T-helper 1 cell (primary cell): ENCODE measurements around the gene ASPHD1.
"Not testable (repeated sequence)": the region's sequence is repeated elsewhere in the genome, so short reads cannot be mapped to it uniquely, and the experiment has no call there.

ENCODE experiments used
- DNase-seq, 5 donors: peaks; one replicate each; pipeline ENCODE4 v3.0.0-alpha.2; 2012 to 2020
- total RNA-seq, 4 donors: gene quantifications; one replicate each; lab custom pipeline; 2026; lab: John Stamatoyannopoulos, UW

The ASPHD1 gene, protein sequence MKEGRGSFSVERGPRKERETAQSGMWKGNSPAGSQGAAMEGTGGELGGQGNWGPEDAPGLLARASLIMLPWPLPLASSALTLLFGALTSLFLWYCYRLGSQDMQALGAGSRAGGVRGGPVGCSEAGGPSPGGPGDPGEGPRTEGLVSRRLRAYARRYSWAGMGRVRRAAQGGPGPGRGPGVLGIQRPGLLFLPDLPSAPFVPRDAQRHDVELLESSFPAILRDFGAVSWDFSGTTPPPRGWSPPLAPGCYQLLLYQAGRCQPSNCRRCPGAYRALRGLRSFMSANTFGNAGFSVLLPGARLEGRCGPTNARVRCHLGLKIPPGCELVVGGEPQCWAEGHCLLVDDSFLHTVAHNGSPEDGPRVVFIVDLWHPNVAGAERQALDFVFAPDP
- 0 to 0.30 (median 0) reads per million in 4 donors for total RNA-seq

DNA sequence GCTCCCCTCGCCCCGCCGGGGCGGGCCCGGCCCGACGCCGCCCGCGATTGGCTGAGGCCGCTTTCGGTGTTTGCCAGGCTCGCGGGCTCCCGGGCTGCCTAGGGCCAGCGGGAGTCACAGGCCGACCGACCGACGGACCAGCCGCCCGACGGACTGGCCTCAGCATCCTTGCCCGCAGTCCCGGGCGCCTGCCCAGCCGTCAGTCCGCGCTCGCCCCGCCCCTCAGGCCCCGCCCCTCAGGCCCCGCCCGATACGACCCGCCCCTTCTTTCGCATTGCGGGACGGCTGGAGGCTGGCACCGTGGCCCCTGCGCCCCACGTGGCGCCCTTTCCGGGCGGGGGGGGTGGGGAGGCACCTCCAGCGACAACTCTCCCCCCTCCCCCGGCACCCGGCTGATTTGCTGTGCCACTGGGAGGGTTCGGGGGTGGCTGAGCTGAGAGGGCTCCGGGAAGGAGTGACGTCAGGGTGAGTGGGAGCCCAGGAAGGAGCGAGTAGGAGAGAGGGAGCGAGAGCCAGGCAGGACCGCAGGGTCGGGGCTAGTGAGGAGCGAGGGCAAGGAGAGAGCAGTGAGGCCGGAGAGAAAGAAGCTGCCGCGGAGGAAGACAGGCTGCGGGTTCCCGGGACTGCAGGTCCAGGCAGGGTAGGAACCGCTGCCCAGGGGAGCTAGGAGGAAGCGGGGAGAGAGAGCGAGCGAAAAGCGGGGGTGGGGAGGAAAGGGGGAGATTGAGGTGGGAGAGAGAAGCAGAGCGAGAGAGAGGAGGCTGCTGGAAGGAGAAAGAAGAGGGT is at the start of gene ASPHD1:
TSS of gene ASPHD1 (plus strand) at position 387 of the 786 bp plus-strand sequence. CDS start 484 bp downstream, outside the sequence.
- peak in 4 of 5 donors; percentile 42 to 69 (median 51) for DNase-seq

DNA sequence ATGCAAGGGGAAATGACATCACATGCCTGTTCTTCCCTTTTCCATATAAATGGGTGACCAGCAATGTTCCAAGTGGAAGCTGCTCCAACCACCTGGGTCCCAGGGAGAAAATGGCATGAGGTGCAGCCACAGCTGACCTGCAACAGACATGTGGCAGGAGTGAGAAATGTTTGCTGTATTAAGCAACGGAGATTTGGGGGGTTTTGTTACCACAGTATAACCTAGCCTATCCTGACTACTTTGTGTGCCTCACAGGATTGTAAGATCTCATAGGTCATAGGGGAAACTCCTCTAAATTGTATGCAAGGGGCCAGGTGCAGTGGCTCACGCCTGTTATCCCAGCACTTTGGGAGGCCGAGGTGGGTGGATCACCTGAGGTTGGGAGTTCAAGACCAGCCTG is 49.3 kb upstream of the ASPHD1 start:
- DNase-seq = no peak

DNA sequence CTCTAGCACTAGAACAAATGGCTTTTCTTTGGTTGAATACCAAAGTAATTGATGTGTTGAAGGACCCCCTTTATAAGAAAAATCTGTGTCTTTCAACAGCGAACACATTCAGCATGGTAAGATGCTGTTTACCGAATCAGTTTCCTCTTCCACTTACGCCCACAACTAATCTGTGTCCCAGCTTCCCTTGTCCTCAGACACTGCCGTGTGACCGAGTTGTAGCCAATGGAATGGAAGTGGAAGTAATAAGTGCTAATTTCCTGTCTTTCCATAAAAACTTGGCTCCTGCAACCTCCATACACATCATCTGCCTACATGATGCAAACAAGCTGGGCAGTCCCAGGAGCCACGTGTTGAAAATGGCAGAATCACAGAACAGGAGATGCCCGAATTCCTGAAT is 47.6 kb upstream of the ASPHD1 start:
- no peak for DNase-seq

DNA sequence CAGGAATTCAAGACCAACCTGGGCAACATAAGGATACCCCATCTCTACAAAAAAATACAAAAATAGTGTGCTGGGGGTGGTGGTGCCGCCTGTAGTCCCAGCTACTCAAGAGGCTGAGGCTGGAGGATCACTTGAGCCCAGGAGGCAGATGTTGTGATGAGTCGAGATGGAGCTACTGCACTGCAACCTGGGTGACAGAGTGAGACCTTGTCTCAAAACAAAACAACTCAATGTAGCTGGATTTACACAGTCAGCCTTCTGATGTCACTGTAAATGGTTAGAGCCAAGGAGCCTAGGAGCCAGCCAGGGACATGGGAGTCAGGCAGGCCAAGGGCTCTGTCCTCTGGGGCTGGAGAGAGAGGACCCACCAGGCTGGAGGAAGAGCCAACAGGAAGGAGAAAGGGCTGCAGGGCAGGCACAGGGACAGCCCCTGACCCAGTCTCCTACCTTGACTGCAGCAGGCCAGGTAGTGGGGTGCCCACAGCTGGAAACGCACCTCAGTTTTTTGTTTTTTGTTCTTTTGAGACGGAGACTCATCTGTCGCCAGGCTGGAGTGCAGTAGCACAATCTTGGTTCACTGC is 45.7 kb upstream of the ASPHD1 start:
- no peak for DNase-seq

DNA sequence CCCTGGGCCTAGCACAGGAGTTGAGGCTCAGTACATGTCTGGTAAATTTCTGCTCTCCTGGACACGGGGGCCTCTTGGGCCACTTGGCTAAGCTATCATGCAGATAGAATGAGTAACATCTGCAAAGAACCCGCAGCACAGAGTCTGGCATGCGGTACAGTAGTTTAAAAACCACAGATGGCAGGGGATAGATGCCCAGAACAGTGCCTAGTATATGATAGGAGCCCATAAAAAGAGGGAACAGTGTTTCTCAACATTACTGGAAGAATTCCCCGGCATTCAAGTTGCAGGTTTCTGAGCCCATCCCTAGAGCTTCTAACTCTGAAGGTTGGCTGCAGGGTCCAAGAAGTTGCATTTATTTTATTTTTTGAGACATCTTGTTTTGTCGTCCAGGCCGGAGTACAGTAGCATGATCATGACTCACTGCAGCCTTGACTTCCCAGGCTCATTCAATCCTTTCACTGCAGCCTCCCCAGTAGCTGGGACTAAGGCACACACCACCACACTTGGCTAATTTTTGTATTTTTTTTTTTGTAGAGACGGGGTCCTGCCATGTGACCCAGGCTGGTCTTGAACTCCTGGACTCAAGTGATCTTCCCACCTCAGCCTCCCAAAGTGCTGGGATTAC is 43.0 kb upstream of the ASPHD1 start:
- DNase-seq = no peak

DNA sequence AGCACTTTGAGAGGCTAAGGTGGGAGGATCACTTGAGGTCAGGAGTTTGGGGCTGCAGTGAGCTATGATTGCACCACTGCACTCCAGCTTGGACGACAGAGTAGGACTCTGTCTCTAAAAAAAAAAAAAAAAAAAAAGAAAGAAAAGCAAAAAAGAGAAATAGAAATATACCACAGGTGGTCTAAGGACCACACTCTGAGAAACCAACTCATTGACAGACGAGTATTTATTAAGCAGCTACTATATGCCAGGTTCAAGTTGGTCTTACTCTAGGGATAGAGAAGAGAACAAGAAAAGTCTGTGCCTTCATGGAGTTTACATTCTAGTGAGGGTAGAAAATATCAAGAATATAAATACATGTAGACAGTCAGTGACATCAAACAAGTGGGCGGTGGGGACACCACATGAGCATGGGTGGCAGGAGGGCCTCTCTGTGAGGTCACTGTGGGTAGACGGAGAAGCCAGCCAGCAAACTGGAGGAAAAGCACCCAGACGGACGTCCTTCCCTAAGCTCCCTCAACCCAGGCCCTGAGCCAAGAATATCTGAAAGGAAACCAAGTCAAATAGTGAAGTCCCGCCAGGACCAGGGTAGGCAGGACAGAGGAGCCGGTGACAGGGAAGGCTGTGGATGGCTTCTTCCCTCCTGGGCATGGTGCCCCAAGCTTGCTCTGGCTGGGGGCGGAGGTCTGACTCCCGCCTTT is 42.0 kb upstream of the ASPHD1 start:
- no peak for DNase-seq

DNA sequence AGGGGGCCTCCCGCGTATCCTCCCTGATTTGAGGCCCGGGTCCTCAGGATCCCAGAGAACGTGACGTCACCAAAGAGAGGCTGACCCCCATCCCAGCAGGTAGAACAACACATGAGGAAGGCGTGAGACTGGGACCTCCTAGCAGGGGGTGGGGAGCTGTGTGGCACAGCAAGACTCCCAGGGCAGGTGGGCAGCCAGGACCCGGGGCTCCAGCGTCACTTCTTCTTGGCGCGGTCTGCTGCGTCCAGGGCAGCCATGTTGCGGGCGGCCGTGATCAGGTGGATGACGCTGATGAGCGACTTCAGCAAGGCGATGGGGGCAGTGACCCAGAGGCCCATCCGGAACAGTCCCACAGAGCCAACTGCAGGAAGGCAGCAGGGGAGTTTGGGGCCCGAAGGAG is 41.3 kb upstream of the ASPHD1 start:
- no peak for DNase-seq

DNA sequence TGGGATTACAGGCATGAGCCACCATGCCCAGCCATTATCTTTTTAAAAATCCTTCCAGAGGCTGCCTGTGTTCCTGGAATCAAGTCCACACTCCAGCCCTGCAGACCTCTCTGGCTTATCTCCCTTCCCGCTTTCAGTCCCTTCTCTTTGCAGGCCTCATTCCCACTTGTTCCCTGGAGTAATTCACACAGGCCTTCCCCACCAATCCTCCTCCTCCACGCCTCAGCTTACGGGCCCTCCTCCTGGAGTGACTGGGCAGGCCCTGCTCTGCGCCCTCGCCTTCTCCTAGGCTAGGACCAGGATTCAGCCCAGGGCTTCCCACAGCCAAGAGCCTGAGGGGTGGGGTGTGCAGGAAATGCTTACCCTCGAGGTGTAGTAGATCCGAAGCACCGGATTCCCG is 40.1 kb upstream of the ASPHD1 start:
- DNase-seq = no peak

DNA sequence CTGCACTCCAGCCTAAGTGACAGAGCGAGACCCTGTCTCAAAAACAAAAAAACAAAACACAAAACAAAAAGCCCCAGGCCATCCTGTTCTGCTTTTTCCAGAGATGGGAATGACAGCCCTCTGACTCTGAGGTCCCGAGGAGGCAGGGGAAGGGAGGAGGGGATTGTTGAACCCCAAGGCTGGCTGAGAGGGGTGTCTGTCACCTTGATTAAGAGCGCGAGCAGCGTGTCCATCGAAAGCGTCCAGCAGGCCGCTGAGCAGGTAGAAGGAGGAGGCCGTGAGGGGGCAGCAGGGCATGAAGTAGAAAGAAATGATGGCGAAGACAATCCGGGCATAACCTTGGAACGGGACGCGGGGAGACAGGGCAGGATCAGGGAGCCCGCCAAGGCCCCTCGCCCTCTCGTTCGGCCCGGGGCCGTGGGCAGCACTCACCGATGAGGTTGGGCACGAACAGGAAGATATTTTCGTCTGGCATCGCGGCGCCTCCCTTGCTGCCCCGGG is 37.9 kb upstream of the ASPHD1 start:
- DNase-seq = no peak

DNA sequence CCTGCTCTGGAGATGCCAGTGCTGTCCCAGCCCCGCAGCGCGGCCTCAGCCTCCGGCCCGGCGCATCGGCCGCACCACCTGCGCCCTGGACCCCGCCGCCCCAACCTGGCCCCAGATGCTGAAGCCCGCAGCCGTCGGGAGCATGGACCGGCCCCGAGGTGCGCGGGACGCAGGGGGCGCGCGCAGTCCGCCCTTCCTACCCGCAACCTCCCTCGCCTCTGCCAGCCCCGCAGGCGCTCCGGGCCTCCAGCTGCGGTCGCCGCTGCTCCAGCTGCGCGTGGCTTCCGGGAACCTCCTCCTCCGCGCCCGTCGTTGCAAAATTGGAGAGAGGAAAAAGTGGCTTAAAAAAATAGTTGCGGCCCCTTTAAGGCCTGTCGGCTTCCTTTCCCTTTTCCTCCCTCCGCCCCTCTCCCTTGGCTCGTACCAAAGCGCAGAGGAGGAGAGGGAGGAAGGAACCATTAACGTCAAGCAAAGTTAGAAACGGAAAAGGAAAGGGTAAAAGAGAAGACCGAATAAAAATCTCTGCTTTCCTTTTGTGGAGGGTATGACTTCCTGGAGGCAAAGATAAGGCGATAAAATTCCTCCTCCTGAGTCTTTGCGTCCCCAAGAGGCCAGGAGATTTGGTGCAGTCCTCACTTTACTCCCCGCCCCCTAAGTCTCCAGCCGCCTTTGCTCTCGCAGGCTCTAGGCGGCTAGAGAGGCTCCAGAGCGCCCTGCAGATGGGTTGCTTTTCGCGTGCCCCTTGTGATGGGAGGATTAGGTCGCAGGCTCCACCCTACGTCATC is 37.2 kb upstream of the ASPHD1 start, which contains the start of gene CDIPT:
TSS of gene CDIPT (minus strand) at position 343 of the 785 bp plus-strand sequence. CDS start 369 bp downstream, outside the sequence.
- peak; percentile 84 to 96 (median 90) for DNase-seq

DNA sequence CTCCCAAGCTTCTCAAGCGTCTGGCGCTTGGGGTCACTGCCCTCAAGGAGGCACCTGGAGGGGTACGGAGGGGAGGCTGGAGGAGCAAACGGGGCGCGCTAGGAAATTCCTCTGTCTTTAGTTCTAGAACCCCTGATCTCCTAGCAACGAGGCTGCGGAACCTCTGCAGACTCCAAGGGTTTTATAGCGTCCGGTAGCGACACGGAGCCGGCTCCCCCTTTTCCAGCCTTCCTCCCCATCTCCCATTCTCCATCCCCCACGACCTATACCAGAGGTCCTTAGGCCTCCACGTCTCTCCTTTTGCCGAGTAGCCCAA is 36.7 kb upstream of the ASPHD1 start:
- DNase-seq = no peak

DNA sequence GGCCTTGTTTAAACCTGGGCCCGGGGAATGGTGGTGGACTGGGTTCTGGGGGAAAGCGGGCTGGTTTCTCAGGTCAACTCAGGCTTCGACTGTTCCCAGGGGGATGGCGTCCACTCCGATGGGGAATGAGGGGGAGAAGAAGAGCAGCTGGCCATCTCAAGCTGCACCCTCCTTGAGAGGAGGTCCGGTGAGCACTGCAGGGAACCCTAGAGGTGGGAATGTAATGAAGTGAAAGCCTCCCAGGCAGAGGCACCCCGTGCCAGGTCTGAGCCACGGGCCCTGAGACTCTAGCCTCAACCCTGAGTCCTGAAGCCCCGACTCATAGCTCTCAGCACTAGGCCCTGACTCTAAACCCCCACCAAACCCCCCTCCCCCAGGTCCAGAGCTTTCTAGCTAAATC is 36.1 kb upstream of the ASPHD1 start:
- DNase-seq = no peak

DNA sequence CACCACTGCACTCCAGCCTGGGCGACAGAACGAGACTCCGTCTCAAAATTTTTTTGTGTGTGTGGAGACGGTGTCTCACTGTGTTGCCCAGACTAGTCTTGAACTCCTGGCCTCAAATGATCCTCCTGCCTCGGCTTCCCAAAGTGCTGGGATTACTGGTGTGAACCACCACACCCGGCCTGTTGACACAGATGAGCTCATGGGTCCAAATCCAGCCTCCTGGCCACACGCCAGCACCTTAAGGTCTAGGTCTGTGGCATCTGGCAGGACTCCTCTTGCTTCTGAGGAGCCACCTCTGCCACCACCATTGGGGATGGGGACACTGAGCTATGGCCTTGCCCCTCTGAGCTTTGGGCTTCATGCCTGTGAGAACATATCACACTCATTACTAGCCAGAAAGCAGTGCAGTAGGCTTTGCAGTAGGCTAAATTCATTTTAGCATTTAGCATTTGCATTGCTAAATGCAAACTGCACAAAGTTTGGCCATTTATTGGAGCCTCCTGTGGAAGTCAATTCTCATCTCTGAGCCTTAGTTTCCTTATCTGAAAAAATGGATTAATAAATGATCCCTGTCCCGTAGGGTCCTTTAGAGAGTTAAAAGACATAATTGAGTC is 31.8 kb upstream of the ASPHD1 start:
- no peak for DNase-seq

DNA sequence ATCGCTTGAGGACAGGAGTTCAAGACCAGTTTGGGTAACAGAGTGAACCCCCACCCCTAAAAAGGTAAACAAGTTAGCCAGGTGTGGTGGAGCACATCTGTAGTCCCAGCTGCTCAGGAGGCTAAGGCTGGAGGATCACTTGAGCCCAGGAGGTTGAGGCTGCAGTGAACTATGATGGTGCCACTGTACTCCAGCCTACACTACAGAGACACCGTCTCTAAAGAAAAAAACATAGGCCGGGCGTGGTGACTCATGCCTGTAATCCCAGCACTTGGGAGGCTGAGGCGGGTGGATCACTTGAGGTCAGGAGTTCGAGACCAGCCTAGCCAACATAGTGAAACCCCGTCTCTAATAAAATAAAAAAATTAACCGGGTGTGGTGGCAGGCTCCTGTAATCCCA is 31.2 kb upstream of the ASPHD1 start:
- not testable (repeated sequence) for DNase-seq

DNA sequence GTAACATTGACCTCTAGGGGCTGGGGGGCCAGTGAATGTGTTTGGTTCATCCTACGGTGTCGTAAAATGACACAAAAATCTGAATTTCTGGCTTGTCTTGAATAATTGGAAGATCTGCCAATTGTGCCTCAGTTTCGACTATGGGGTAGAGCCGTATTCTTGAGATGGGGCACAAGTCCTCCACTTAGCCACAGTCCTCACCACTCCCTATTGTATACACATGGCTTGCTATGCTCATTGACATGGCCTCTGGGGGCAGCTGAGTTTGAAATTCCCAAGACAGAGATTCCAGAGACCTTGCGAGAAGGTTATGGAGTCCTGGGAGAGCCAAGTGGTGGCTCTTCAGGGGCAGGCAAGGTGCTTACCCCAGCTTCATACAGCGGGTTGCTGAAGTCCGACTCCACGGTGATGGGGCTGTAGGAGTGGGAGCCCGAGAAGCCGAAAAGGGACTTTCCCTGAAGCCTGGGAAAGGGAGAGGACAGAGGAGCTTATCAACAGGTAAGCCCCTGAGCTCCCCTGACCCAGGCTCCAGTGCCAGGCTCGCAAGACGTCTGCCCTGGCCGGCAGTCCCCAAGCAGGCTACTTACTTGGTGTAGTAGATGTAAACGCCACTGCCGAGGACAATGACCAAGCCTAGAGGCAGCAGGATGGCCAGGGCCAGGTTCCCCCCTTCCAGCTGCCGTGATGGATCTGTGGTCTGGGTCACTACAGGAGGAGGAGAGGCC is 28.3 kb upstream of the ASPHD1 start:
- no peak for DNase-seq

DNA sequence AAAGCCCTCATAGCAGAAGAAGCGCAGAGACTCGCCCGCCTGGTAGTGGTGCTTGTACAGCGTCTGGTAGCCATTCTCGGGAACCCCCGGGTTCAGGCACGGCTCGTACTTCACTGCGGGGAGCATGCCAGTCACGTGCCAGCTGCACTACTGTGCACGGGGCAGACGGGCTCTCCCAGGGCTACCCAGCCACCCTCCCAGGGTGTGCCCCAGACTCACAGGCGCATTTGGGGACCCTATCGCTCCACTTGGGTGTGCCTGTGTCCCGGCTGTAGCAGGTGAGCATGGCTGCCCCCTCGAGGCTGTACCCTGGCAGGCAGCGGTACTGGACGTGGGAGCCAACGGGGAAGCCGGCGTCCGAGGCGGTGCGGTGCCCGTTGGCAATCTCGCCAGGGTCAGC is 27.0 kb upstream of the ASPHD1 start:
- DNase-seq = no peak

DNA sequence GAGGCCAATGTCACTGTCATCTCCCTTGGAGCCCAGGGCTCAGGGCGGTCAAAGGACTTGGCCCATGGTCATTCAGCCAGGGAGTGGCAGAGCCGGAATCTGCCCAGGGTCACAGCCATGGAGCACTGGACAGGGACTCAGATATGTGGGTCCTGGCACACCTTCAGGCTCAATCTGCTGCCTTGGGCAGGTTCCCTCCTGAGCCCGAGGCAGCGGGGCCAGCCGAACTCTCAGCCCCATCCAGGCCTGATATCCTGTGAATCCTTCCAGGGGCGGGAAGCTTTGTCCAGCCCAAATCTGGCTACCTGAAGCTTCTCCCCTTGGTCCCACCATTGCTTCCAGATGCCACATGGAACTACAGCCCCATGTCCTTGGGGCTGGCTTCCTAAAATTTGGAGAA is 25.1 kb upstream of the ASPHD1 start:
- DNase-seq = no peak

DNA sequence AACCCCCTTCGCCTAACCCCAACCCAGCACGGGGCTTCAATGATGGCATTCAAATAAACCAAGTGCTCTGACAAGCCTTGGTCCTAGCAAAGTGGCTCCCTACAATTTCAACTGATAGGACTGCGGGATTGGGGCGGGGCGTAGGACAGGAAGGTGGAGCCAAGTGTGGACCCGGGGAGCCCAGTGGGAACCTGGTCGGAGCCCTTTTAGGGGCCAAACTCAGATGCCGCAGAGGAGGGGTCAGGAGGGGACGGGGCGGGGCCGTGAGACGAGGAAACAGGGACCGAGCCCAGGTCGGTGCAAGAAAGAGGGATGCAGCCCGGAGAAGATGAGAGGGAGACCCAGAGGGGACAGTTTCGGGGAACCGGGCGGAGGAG is 24.1 kb upstream of the ASPHD1 start:
- no peak for DNase-seq

DNA sequence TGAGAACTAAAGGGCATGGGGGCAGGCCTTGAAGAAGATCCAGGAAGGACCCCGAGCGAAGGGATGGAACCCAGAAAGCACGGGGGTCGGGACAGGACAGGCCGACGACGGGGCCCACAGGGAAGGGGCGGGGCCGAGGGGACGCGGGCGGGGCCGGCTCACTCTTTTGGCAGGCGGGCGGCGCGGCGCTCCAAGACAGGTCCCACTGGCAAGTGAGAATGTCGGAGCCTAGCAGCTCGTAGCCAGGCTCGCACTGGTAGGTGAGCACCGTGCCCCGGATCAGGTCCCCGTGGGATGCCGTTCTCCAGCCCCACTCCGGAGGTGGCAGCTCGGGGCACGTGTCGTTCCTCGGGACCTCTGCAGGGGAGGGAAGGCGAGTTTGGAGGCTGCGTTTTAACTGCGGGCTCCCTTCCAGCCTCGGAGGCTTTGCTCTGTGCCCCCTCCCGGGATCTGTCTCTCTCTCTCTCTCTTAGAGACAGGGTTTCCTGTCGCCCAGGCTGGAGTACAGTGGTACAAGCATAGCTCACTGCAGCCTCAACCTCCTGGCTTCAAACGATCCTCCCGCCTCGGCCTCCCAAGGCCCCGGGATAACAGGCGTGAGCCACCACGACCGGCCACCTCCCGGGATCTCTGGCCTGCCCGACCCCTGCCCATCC is 23.6 kb upstream of the ASPHD1 start:
- DNase-seq = peak in 1 of 5 donors; percentile 28
